Fibroblast of skin of back (primary cell): ENCODE measurements around the gene SCTR.

ENCODE experiments used
- DNase-seq: peaks from one replicate; pipeline ENCODE4 v3.0.0-alpha.2; 2013

The SCTR gene

DNA sequence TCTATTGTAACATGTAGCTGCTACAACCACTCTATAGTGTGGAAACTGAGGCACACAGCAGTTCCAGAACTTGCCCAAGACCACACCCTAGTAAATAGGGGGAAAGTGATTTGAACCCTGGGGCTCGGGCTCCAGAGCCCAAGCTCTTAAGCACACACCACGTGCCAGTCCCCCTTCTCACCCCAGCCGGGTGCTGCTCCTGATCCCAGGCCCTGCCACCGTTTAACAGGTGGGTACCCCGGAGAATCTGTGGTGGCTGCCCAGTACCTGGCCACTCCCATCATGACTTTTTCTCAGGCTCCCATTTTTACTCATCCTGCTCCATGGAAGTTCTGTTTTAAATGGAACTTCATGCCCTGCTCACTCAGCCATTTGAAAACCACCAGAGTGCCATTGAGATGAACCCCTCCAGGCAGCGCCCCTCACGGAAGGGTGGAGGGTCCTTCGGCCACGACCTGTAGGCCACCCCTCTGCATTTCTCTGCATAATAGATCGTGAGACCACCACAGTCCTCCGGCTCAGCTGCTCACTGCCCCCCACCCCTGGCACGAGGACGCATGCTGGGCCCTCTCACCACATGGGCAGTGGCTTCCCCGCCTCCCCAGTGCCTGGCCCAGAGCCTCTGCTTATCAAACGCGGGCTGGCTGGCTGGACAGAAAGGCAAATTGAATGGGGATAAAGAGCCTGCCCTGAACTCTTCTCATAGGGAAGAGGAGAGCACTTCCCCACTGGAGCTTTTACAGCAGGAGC lies 50.5 kb downstream of the SCTR start:
- no peak for DNase-seq

DNA sequence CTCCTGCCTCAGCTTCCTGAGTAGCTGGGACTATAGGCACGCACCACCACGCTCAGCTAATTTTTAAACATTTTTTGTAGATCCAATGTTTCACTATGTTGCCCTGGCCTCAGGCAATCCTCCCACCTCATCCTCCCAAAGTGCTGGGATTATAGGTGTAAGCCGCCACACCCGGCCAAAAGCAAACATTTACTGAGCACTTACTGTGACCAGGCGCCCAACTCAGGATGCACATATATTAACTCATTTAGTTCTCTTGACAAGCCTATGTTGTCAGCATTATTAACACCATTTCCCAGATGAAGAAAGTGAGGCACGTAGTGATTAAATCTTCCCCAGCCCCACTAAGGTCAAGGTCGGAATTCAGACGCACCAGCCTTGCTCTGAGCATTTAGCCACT lies 51.5 kb downstream of the SCTR start:
- no peak for DNase-seq

DNA sequence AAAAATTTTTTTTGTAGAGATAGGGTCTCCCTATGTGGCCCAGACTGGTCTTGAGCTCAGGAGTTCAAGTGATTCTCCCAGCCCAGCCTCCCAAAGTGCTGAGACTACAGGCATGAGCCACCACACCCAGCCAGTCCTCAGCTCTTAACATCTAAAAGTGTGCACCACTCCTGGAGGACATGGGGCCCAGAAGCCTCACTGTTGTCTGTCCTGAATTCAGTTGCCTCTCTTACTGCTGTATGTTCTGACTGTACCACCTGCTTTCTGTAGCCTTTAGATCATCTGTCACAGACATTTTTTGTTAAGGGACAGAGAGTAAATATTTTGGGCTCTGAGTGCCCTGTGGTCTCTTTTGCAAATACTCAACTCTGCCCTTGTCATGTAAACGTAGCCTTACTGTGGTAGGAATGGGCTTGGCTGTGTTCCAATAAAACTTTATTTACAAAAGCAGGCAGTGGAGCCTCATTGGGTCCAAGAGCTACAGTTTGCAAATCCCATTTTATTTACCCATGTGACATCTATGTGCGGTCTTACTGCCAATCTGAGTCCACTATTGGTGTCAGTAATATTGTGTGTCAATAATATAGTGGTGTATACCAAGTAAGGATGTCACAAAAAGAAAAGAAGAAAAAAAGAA lies 54.5 kb downstream of the SCTR start:
- DNase-seq, result no peak

DNA sequence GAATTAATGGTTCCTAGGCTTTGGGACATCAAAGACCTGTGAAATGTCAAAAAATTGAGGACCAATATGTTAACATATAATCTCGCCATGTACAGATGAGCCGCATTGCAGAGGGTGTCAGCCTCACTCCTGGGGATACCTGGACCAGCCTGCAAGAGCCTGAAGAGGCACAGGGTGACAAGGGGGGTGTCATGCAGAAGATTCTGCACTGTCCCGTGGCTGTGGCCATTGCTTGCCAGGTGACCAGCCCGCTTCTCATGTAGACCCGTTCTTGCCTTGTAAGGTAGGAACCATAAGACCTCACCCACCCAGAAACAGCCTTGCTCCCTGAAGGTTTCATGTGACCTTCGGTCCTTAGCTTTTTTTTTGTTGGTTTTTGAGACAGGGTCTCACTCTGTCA lies 55.2 kb downstream of the SCTR start:
- no peak for DNase-seq

DNA sequence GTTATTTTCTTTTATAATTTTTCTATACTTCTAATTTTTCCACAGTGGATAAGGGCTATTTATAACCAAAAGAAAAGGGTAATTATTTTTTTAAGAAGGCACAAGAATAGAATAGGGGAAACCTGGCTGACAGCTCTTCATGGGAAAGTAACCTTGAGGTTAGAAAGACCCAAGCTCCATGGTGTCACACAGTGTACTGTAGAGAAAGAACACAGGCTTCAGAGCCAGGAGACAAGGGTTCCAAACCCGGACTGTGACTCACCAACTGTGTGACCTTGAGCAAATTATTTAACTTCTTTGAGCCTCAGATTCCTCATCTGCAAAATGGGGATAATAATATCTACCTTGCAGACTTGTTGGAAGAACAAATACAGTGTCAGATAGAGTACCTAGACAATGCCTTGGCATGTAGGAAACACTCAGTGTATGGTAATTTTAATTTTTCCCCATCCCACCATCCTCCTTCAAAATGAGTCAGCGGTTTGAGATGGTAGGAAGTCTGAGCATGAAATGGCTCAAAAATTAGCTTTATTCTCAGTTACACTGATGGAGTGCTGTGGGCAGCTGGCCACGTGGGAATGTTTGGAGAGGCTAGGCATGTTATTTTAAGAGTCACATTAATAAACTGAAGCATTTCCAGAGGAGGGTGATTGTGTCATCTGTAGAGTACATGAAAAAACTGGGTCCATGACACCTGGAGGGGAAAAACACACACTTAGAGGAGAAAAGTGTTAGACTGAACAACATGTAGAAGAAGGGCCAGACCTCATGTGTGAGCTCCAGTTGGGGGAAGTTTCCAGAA lies 55.9 kb downstream of the SCTR start:
- DNase-seq, result peak; percentile 50

DNA sequence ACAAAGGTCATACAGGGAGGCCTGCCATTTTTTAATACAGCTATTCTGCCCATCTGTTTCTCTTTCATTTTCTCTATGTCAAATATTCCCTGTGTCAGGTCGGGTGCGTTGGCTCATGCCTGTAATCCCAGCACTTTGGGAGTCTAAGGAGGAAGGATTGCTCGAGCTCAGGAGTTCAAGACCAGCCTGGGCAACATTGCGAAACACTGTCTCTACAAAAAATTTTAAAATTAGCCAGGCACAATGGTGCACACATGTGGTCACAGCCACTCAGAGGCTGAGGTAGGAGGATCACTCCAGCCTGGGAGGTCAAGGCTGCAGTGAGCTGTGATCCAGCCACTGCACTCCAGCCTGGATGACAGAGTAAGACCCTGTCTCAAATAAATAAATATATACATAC lies 57.9 kb downstream of the SCTR start:
- DNase-seq, result no peak

DNA sequence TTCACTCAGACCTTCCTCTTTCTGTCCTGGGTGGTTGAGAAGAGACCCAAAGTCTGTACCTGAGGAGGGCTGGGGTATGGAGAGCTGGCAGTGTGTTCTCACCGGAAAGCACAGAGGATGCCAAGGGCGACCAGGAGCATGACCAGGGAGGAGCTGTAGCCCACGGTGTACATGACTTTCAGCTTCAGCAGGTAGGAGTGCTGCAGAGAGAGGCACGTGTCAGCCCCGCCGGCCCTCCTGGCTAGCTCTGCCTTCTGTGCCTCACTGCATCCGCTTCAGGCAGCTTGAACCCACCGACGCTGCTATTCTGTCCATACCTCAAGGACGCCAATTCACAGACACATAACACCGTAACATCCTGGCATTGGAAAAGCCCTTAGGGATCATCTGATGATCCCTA lies 58.6 kb downstream of the SCTR start:
- DNase-seq, result no peak

DNA sequence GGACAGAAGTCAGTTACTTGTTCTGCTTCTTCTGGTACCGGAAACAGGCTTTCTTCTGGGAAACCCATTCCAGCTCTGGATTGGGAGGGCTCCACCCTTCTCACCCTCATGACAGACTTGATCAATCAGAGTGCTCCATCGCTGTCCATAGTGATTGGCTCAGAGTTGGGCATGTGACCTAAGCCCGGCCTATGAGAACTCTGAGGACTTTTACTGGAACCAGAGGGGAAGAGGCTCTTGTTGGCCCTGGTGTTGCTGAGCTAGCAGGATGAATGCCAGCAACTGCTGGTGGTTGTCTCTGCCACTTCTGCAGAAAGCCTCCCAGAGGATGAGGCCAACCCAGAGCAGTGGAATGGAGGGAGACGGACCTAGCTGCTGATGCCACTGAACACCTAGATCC lies 59.3 kb downstream of the SCTR start:
- no peak for DNase-seq

DNA sequence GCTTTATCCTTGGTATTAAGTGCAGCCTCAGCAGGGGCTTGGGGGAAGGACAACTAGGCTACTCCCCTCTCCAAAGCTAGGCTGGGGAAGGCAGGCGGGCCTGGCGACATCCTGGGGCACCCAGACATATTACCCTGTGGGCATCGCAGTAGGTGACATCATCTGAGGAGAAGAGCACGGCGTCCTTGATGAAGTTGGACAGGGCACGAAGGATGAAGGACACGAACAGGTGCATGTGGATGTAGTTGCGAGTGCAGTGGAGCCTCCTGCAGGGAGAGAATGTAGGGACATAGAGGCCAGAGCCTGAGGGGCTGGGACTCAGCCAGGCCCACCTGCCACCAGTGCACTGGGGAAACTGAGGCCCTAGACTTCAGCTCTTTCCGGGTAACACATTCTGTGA lies 60.3 kb downstream of the SCTR start:
- DNase-seq, result no peak

DNA sequence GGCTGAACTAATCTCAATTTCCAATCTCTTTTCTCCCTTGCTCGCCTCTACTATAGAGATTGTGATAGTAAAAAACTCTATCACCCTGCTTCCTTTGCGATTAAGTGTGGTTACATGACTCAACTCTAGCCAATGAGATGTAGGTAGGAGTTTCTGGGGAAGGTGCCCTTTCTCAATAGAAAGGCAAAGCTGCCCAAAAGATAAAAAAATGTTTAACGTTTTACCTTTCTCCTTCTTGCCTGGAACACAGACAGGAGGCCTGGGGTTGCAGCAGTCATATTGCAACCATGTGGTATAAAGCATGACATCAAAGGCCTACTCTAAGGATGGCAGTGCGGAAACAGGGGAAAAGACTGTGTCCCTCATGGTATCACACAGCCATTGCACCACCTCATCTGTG lies 61.1 kb downstream of the SCTR start:
- DNase-seq, result no peak

DNA sequence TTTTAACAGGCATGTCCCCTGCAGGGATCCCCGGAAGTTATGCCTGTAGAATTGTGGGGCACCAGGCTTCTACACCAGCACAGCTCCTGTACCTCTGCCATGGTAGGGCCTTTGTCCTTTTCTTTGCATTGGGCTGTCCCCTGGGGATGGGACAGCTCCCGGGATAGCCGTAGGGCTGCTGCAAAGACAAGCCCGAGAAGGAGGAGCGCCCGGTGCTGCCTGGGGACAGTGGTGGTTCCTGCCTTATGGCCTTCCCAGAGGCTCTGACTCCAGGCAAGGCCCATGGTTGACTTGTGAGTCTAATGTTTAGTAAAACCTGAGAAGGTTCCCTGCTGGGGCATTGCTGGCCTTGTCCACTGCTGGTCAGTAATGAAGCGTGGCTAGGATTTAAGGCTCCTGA lies 61.7 kb downstream of the SCTR start:
- no peak for DNase-seq

DNA sequence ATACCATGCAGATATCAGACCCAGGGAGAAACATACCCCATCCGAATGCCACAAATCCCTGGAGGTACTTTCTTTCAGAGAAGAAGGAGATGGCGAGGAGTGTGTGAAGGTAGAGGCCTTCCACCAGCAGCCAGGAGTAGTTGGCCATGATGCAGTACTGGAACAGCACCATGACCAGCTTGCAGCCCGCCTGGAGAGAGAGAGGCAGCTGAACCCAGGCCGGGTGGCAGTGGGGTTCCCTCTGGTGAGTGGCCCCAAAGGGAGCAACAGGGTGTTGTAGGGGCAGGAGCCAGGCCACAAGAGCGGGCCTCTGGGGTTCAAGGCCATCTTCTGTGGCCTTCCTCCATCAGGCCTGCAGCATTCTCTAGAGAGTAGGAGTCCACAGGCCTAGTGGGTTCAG lies 62.5 kb downstream of the SCTR start:
- DNase-seq, result no peak

DNA sequence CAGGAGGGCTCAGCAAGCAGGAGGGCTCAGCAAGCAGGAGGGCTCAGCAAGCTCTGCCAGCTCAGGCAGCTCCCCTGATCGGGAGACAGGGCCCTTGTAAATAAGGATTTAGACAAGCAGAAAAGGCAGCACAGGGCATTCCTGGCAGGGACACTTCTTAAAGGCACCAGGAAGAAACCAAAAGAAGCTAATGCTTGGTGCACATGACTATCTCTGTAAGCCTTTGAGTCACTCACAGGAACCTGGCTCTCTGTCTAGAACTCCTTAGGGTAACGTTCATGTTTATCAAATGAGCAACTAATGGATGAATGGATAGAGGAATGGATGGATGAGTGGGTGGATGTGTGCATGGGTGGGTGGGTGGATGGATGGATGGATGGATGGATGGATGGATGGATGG lies 64.2 kb downstream of the SCTR start:
- no peak for DNase-seq

DNA sequence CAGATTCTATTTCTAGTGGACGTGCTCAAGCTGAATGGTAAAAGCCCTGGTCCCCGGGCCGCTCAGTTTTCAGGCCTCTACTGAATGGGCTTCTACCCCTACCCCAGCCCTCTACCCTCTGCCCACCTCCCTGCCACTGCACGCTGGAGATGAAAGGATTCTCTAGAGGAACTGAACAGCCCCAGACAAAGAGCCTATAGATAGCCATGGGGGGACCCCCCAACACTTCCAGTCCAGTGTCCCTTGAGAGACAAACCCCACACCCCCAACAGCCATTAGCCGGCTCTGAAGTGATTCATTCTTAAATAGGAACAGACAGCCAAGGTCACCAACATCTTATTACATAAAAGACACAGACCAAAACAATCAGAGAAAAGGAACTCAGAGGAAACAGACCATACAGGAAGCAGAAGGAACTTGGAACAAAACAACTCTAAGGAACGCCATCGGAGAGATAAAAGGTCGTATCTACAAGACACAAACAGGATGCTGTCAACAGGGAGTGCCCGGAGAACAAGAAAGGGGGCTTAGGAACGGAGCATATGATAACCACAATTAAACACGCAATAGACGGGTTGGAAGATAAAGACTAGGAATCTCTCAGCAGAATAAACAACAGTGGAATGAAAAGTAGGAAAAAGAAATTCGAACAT lies 69.1 kb downstream of the SCTR start:
- DNase-seq, result no peak

DNA sequence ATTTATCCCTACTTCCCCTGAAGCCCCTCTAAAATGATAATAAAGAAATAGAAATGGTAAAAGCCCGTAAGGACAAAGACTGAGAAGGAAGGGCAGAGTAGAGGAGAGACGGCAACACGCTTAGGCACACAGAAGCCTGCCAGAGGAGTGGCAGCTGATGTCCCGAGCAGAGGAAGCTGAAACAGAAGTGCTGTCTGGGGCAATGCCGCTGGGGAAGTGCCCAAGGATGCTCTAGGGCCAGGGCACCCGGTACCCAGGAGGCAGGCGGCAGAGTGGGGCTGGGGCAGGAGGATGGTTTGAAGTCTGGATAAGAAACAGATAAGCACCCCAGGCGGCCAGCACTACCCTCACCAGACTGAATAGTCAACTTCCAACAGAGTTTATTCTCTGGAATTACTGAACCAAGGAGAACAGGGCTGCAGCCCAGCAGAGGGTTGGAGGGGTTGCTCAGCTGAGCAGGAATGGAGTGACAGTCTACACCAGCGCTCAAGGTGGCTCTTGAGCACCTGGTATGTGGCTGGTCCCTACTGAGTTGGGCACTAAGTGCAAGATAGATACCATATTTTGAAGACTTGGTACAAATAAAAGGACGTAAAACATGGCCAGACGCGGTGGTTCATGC lies 70.2 kb downstream of the SCTR start:
- no peak for DNase-seq

DNA sequence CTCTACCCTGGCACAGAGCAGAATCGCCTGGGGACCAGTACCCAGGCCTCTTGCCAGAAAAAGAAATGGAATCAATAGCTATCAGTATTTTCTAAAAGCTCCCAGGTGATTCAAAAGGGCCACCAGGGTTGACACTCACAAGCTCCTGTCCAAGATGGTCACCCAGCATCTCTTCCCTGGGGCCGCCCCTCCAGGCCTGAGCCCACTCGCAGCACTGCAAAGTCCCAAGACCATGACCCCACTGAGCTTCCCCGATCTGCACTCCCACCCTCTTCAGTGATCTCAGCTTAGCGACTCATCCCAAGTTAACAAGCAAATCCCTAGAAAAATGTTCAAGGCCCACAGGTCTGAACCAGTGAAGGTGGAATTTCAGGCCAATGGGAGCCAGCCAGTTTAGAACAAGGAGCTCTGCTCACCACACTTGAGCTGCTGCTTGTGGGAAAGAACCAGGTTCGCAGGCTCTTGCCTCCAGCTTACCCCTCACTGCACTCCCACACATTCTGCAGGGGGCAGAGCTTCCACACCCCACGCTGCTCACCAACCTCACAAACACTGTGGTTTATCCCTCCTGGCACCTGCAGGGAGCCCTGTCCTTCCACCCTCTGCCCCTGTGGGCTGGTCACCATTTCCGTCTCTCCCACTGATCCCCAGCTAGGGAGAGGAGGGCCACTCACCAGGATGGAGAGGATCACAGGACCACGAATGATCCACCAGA lies 72.8 kb downstream of the SCTR start:
- no peak for DNase-seq

DNA sequence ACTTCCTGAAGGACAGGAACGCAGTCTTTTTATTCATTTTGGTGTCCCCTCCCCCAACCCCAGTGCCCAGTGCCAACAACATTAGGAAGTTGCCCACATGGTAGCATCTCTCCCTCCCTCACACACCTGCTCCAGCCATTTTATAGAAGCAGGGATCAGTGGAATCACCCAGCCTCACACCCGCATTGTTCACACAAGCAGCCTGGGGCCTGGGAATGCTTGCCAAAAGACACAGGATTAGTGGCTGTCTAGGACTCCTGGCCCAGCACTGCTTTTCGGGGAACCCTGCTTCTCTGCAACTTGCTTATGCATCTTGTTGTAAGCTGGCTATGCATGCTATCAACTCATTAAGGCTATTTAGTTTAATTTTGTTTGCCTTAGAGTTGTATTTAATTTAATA lies 74.8 kb downstream of the SCTR start:
- DNase-seq, result no peak

DNA sequence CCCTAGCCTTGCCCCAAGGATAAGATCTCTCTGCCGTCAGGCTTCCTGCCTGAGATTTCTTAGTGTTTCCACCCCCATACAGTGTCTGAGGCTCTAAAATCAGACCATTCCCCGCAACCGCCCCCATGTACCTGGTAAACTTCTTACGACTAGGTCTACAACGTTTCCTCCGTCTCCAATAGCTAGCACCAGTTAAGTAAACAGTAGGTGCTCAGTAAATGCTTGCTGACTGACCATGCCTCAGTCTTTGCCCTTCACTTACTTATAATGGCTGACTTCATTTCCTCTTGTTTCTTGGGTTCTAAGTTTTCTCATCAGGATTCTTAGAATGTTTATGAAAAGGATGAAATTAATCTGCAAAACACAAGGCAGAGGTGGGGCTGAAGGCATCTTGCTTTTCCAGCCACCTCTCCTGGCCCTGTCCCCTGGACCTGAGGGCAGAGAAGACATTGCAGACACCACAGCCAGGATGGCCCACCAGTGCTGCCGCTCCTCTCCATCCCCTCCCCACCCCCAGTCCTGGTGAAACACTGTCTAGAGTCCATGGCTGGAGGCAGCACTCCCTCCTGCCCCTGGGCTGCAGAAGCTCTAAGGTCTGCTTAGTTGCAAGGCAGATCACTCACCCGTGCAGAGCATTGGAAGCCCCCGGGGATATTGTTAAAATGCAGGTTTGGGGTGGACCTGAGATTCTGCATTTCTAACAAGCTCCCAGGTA lies 75.7 kb downstream of the SCTR start:
- no peak for DNase-seq

DNA sequence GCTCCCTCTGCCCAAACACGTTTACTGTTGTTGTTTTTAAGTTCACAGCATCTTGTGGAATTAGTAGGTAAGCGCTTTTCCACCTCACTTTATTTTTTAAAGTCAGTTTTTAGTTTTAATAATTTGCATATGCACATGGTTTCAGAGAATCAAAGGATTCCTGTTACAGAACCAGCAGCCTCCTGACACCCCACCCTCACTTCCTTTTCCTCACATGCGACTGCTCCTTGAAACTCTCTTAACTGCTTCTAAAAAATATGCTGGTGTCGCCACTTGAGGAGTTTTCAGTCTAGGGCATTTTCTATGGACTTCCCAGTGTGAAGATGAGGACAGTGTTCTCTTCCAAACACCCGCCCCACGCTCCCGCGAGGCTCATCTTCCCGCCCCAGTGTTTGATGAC lies 78.2 kb downstream of the SCTR start:
- DNase-seq, result no peak

DNA sequence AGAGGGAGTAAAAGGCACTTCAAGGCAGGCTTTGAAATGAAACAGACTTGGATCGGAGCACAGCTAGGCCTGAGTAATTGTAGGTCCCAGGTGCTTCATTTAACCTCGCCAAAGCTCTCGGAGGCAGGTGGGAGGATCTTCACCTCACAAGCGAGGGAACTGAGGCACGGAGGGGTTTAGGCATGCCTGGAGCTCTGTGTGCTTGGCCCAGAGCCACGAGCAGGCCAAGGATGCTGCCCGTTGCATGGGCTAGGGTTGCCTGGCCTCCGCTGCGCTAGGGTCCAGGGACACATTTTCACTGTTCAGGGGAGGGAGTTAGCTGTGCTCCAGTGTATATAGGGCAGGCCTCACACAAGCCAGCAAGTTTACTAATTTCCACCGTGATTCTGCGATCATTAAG lies 81.4 kb downstream of the SCTR start:
- DNase-seq, result no peak

DNA sequence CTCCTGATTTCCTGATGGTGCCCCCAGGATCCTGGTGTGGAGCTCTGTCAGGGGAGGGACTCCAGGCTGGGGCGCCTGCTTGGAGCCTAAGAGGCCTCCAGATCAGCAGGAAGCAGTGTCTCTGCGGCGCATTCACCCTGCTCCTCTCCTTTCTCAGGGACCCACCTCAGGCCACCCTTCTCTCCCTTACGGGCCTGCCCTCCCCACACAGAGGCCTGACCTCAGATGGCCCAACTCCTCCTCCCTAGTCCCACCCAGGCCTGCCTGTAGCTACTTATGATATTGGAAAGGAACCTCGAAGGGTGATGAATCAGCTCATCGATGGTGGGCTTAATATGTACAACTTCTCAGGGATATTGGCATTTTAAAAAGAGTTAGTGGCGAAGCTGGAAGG lies 82.1 kb downstream of the SCTR start:
- no peak for DNase-seq
